DND-41 (cell line): ENCODE data around the gene ZSWIM6.
A peak's percentile ranks its signal among the peaks of the same experiment; 100 is the strongest.

ENCODE experiments used
- EZH2 ChIP-seq: IDR thresholded peaks from 3 replicates; pipeline ENCODE4 v1.6.1; 2012; ENCODE audit warnings: borderline replicate concordance, low read depth, mild to moderate bottlenecking, moderate library complexity, low read length, inconsistent platforms; ENCODE audit not compliant: severe bottlenecking
- TF ChIP-seq, protein P1 (sequence below): IDR thresholded peaks from 2 replicates; pipeline ENCODE4 v1.5.1; 2012; ENCODE audit warnings: borderline replicate concordance, low read length, moderate library complexity, mild to moderate bottlenecking; ENCODE audit not compliant: poor library complexity, severe bottlenecking; ENCODE audit errors: extremely low read depth

DNA sequence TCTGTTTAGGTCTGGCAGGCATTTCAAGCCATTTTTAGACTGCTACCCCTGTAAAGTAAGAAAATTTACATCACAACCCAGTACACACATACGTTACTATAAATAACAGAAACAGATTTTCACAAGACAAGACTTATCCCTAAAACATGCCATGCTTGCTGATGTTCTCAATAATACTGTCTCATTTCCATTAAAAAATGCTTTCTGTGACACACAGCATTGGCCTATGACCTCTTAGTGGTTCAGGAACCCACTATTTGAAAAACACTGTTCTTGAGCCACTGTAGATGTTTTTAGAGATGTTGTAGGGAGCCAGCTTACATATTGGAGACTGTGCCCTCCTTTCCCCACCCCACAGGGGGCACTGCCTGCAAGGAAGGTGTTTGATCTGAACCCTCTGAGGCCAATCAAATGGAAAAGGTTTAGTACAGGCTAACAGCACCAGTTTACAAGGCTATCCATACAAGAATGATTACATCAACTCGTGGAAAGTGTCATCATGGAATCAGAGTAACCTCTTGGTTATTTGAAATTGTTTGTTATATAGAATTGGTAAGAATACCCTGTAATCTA, 30.8 kb downstream of the ZSWIM6 start:
- TF ChIP-seq, protein P1, sequence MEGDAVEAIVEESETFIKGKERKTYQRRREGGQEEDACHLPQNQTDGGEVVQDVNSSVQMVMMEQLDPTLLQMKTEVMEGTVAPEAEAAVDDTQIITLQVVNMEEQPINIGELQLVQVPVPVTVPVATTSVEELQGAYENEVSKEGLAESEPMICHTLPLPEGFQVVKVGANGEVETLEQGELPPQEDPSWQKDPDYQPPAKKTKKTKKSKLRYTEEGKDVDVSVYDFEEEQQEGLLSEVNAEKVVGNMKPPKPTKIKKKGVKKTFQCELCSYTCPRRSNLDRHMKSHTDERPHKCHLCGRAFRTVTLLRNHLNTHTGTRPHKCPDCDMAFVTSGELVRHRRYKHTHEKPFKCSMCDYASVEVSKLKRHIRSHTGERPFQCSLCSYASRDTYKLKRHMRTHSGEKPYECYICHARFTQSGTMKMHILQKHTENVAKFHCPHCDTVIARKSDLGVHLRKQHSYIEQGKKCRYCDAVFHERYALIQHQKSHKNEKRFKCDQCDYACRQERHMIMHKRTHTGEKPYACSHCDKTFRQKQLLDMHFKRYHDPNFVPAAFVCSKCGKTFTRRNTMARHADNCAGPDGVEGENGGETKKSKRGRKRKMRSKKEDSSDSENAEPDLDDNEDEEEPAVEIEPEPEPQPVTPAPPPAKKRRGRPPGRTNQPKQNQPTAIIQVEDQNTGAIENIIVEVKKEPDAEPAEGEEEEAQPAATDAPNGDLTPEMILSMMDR: peak; percentile 17
- TF ChIP-seq EZH2: no peak
